ENCODE measurements around the gene MTCP1. TPM values are rescaled to one million over a fixed set of nuclear protein-coding genes. Genes with fewer than 3 reads are reported as not detected.

MTCP1 gene
- 0.78 and 0.96 TPM in 2 replicates for total RNA-seq

GRCh38 chrX:155070975-155071693 is at the start of gene MTCP1, which contains the start of the genes BRCC3 and CMC4:
MTCP1 (minus strand) TSS chrX:155071136; CDS start chrX:155066010, 5,126 bp downstream.
BRCC3 (plus strand) TSS chrX:155071508; CDS start chrX:155071528, 20 bp downstream.
CMC4 (minus strand) TSS chrX:155071136; CDS start chrX:155064023, 7,113 bp downstream.

GRCh38 chrX:155026727-155027508 is 44.0 kb downstream of the MTCP1 start, which contains the start of gene FUNDC2:
FUNDC2 (plus strand) TSS chrX:155026844; CDS start chrX:155026939, 95 bp downstream.

GRCh38 chrX:155022585-155022984 is 48.4 kb downstream of the MTCP1 start, which contains the start of gene F8:
F8 (minus strand) TSS chrX:155022723; CDS start chrX:155022552, 171 bp downstream.

Other genes with a start within 250 kb of the MTCP1 start
- not detected in 2 replicates for gene SMIM9, start 236.5 kb downstream of the MTCP1 start, total RNA-seq
- gene F8A1, start 184.8 kb downstream of the MTCP1 start, total RNA-seq: 10.3 and 10.7 TPM in 2 replicates
- 1.7 and 12.6 TPM in 2 replicates for gene F8, start 48.4 kb downstream of the MTCP1 start, total RNA-seq
- gene FUNDC2, start 44.3 kb downstream of the MTCP1 start, total RNA-seq: 25.5 and 49.0 TPM in 2 replicates
- 8.4 and 10.1 TPM in 2 replicates for gene CMC4, start within 50 bp of the MTCP1 start, total RNA-seq
- gene BRCC3, start 372 bp upstream of the MTCP1 start, total RNA-seq: 6.5 and 8.2 TPM in 2 replicates
- gene VBP1, start 145.3 kb upstream of the MTCP1 start, total RNA-seq: 44.5 and 51.5 TPM in 2 replicates
- gene RAB39B, start 193.4 kb upstream of the MTCP1 start, total RNA-seq: 1.7 TPM in 1 of 2 replicates, not detected in the other